BLaER1 (cell line): ENCODE measurements around the gene PPP1R14B.

Source experiments
- H3K27ac ChIP-seq: shearing (Covaris generic); formaldehyde crosslinking; 2 replicates; pipeline ENCODE4 v1.8.1; 2022
- H3K27me3 ChIP-seq: shearing (Covaris generic); formaldehyde crosslinking; 2 replicates; pipeline ENCODE4 v1.8.1; 2022
- H3K36me3 ChIP-seq: shearing (Covaris generic); formaldehyde crosslinking; 2 replicates; pipeline ENCODE4 v1.8.1; 2022
- H3K4me1 ChIP-seq: shearing (Covaris generic); formaldehyde crosslinking; 2 replicates; pipeline ENCODE4 v1.8.1; 2022
- H3K4me2 ChIP-seq: shearing (Covaris generic); formaldehyde crosslinking; 2 replicates; pipeline ENCODE4 v1.8.1; 2022
- H3K4me3 ChIP-seq: shearing (Covaris generic); formaldehyde crosslinking; 2 replicates; pipeline ENCODE4 v1.8.1; 2022
- H3K9ac ChIP-seq: shearing (Covaris generic); formaldehyde crosslinking; 2 replicates; pipeline ENCODE4 v1.8.1; 2022
- H3K9me3 ChIP-seq: shearing (Covaris generic); formaldehyde crosslinking; 2 replicates; pipeline ENCODE4 v1.8.1; 2022
- H4K20me1 ChIP-seq: shearing (Covaris generic); formaldehyde crosslinking; 2 replicates; pipeline ENCODE4 v1.8.1; 2022
- Cebpa-rat ChIP-seq: shearing (Covaris generic); IDR thresholded peaks from 2 replicates; pipeline ENCODE4 v1.8.1; 2022

The PPP1R14B gene

DNA sequence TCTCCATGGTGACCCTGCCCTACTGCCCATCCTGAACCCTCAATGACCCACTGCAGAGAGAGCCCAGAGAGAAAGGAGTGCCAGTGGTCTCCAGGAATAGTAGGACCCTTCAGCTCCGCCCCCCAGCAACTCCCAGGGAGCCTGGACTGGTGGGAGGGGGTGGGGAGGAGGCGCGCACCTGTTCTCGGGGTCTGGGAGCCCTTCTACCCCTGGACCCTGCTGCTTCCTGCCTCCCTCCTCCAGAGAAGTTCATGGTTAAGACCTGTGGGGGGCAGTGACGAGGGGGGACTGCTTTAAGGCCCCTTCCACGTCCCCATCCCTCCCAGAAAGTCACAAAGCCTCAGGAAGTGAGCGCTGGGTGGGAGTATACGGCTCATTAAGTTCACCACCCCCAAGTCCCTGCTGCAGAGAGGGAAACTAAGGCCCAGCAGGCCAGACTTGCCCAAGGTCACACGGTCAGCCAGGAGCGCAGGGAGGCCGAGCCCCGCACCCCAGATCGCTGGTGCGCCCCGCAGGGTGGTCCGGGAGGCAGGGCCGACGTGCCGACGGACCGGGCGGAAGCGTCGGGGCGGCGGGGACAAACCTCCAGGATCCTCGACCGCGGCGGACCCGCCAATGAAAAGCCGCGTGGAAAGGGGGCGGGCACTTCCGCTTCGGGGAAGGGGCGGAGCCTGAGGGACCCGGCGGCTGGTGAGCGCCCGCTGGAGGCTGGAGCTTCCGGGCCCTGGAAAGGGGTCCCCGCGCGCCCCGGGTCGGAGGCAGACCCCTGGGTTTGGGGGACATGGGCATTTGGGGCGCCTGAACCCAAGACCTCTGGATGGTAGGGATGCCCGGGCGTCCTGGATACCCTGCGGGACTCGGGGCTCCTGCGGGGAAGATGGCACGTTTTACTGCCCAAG lies 20.9 kb downstream of the PPP1R14B start, which contains the start of the genes NUDT22 and TRPT1:
TSS of gene NUDT22 (plus strand) at position 667 of the 899 bp plus-strand sequence. CDS start 379 bp downstream, outside the sequence.
TSS of gene TRPT1 (minus strand) at position 579 of the 899 bp plus-strand sequence. CDS start at position 253, 326 bp downstream.
- Histone ChIP-seq H3K9me3 (no peaks in the 10 kb centered on the region), H3K27ac (peak within 1 kb of the TSS; percentile 95), H4K20me1 (peaks cover 32% of the 10 kb centered on the region), H3K4me3 (peak within 1 kb of the TSS; percentile 79), H3K4me1 (peaks cover 67% of the 10 kb centered on the region), H3K36me3 (peaks cover 42% of the 10 kb centered on the region), H3K27me3 (no peaks in the 10 kb centered on the region), H3K9ac (peak within 1 kb of the TSS; percentile 89), H3K4me2 (peak within 1 kb of the TSS; percentile 99)
- TF ChIP-seq Cebpa-rat, result no peak

DNA sequence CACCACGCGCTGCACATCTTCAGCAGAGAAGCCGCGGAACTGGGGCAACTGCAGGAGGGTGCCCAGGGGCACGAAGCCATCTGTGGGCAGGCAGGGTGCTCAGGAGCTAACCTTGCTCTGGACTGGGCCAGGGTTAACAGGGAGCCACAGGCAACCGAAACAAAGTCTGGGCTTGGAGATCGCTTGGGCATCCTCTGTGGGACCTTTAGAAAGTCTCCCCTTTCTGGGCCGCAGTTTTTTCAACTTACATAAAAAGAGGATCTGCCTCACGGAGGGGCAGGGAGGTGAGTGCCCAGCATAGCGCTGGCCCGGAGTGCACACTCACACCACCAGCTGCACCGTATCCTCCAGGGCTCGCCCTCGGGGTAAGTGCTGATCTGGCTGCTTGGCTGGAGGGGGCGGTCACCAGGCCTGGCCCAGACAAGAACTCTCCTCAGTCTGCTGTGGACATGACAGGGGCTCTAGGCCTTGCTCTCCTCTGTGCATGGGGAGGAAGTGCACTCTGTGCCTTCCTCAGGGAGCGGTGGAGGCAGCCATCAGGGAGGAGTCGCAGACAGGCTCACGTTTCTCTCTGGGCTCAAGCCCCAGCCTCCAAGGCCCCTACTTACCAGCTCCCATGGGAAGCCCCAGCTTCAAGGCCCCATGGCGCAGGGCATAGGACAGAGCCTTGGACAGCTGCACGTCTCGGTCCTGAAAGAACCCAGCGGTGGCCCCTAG lies 21.7 kb downstream of the PPP1R14B start:
- Histone ChIP-seq H3K36me3 (peaks cover 50% of the 10 kb centered on the region), H3K9me3 (no peaks in the 10 kb centered on the region), H3K4me1 (peaks cover 66% of the 10 kb centered on the region), H3K9ac (peak overlapping the region; percentile 89), H3K27ac (peak overlapping the region; percentile 95), H3K27me3 (no peaks in the 10 kb centered on the region), H4K20me1 (peaks cover 40% of the 10 kb centered on the region), H3K4me3 (peak overlapping the region; percentile 79), H3K4me2 (peak overlapping the region; percentile 99)
- no peak for TF ChIP-seq Cebpa-rat

DNA sequence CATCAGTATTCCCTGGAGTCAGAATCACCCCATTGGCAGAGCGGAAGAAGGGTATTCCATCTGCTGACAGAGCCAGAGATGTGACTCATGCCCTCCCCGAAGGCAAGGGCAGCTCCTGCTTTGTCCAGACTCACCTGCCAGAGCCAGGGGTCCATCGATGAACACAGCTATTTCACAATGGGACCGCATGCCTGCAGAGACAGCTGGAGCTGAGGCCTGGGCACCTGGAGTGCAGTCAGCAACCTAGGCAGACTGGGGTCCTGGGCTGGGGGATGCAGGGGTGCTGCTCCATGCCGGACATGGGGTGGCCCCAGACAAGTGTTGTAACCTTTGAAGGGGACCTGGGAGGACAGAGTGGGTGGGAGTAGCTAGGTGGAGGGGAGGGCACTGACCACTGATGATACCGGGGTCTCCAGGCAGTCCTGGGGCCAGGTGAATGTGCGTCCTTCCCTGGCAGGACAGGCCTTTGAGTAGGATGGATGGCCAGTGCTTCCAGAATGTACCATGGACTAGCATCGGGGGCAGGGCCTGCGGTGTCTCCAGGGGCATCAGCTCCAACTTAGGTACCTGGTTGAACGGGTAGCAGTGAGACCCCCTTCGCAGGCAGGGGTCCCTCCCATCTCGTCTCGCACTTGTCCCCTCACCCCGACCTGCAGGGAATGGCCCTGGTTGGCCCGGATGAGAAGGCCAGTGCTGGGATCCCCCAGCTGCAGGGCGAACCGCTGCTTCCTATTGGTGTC lies 22.4 kb downstream of the PPP1R14B start:
- H3K4me3 ChIP-seq, result peak overlapping the region; percentile 79; the same call in 1 of the 2 replicates
- peak overlapping the region; percentile 99 for H3K4me2 ChIP-seq
- H3K4me1 ChIP-seq, result peaks cover 62% of the 10 kb centered on the region
- H3K9ac ChIP-seq, result peak overlapping the region; percentile 89
- peak overlapping the region; percentile 95 for H3K27ac ChIP-seq
- TF ChIP-seq Cebpa-rat, result no peak
- H3K36me3 ChIP-seq, result peaks cover 57% of the 10 kb centered on the region
- H3K9me3 ChIP-seq, result no peaks in the 10 kb centered on the region
- no peaks in the 10 kb centered on the region for H3K27me3 ChIP-seq
- peaks cover 48% of the 10 kb centered on the region for H4K20me1 ChIP-seq

DNA sequence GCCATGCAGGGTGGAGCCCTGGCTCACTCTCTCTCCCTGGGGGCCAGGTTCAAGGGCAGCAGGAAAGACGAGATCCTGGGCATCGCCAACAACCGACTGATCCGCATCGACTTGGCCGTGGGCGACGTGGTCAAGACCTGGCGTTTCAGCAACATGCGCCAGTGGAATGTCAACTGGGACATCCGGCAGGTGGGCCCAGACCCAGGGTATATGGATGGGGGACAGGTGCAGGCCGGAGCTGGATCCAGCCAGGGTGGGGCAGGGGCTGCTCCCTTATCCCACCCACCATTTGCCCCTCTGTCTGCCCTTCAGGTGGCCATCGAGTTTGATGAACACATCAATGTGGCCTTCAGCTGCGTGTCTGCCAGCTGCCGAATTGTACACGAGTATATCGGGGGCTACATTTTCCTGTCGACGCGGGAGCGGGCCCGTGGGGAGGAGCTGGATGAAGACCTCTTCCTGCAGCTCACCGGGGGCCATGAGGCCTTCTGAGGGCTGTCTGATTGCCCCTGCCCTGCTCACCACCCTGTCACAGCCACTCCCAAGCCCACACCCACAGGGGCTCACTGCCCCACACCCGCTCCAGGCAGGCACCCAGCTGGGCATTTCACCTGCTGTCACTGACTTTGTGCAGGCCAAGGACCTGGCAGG lies 23.6 kb downstream of the PPP1R14B start:
- 0 out of 2 replicates have a peak overlapping the region, but pooled peaks have one; percentile 30 for H3K9ac ChIP-seq
- H3K27me3 ChIP-seq, result no peaks in the 10 kb centered on the region
- no peak overlapping the region for H3K4me3 ChIP-seq
- 0 out of 2 replicates have a peak overlapping the region, but pooled peaks have one; percentile 5 for H3K27ac ChIP-seq
- no peak for TF ChIP-seq Cebpa-rat
- H4K20me1 ChIP-seq, result peaks cover 59% of the 10 kb centered on the region
- peaks cover 62% of the 10 kb centered on the region for H3K4me1 ChIP-seq
- no peak overlapping the region for H3K4me2 ChIP-seq
- no peaks in the 10 kb centered on the region for H3K9me3 ChIP-seq
- peaks cover 69% of the 10 kb centered on the region for H3K36me3 ChIP-seq

DNA sequence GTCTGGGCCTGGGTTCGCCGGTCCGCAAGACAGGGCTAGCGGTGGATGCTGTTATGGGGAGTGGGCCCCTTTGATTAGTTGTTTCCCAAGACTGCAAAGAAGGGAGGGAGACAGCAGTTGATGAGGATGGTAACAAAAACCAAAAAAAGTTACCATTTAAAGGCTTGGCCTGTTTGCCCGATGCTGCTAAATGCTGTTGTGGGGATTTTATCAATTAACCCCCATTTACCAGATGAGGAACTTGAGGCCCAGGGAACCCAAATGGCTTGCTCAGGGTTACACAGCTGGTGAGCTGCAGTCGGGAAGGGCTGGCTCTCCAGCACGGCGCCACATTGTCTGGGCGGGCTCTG lies 24.1 kb downstream of the PPP1R14B start:
- Histone ChIP-seq H3K36me3 (peaks cover 74% of the 10 kb centered on the region), H4K20me1 (peaks cover 63% of the 10 kb centered on the region), H3K27ac (no peak overlapping the region), H3K4me1 (peaks cover 62% of the 10 kb centered on the region), H3K4me3 (no peak overlapping the region), H3K9ac (no peak overlapping the region), H3K4me2 (no peak overlapping the region), H3K27me3 (no peaks in the 10 kb centered on the region), H3K9me3 (no peaks in the 10 kb centered on the region)
- TF ChIP-seq Cebpa-rat, result no peak

DNA sequence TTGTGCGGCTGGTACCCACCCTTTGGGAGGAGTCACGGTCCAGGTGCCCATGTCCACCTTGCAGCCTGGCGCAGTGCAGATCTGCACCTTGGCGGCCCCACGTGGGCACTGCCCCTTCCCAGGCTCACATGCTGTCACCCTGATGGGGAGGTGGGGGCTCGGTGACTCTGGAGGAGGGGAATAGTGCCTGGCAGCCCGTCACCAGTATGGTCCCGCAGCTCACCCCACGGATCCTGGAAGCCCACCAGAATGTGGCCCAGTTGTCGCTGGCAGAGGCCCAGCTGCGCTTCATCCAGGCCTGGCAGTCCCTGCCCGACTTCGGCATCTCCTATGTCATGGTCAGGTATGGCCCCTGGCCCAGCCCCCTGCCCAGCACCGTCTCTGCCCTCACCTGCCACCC lies 25.9 kb downstream of the PPP1R14B start:
- no peak overlapping the region for H3K27ac ChIP-seq
- no peak overlapping the region for H3K9ac ChIP-seq
- no peak overlapping the region for H3K4me2 ChIP-seq
- no peaks in the 10 kb centered on the region for H3K9me3 ChIP-seq
- peaks cover 84% of the 10 kb centered on the region for H3K36me3 ChIP-seq
- no peak for TF ChIP-seq Cebpa-rat
- peaks cover 70% of the 10 kb centered on the region for H3K4me1 ChIP-seq
- no peak overlapping the region for H3K4me3 ChIP-seq
- H3K27me3 ChIP-seq, result no peaks in the 10 kb centered on the region
- peaks cover 72% of the 10 kb centered on the region for H4K20me1 ChIP-seq

DNA sequence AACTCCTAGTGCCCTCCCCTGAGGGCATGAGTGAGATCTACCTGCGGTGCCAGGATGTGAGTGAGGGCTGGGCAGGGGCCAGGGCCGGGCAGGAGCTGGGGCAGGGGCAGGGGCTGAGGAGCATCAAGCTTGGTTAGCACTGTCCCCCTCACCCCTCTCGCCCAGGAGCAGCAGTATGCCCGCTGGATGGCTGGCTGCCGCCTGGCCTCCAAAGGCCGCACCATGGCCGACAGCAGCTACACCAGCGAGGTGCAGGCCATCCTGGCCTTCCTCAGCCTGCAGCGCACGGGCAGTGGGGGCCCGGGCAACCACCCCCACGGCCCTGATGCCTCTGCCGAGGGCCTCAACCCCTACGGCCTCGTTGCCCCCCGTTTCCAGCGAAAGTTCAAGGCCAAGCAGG lies 26.5 kb downstream of the PPP1R14B start:
- Histone ChIP-seq H3K4me1 (peaks cover 71% of the 10 kb centered on the region), H3K27me3 (no peaks in the 10 kb centered on the region), H3K4me2 (no peak overlapping the region), H3K9ac (no peak overlapping the region), H3K4me3 (no peak overlapping the region), H3K36me3 (peaks cover 84% of the 10 kb centered on the region), H3K9me3 (no peaks in the 10 kb centered on the region), H4K20me1 (peaks cover 70% of the 10 kb centered on the region), H3K27ac (no peak overlapping the region)
- no peak for TF ChIP-seq Cebpa-rat

DNA sequence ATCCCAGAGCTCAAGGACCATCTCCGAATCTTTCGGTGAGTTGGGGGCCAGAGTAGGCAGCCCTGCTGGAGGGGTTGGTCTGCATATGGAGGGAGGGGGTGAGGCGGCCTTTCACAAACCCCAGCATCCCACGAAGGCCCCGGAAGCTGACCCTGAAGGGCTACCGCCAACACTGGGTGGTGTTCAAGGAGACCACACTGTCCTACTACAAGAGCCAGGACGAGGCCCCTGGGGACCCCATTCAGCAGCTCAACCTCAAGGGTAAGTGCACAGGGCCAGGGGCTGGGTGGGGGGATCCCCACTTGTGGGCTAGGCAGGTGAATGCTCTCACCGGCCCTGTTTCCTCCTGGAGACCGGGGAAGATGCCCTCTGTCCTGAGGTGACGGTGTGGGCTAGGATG lies 27.0 kb downstream of the PPP1R14B start:
- Histone ChIP-seq H3K4me3 (no peak overlapping the region), H3K36me3 (peaks cover 85% of the 10 kb centered on the region), H3K9ac (no peak overlapping the region), H3K4me2 (no peak overlapping the region), H3K9me3 (no peaks in the 10 kb centered on the region), H3K27ac (peak overlapping the region; percentile 18; the same call in 1 of the 2 replicates), H3K27me3 (no peaks in the 10 kb centered on the region), H4K20me1 (peaks cover 65% of the 10 kb centered on the region), H3K4me1 (peaks cover 71% of the 10 kb centered on the region)
- no peak for TF ChIP-seq Cebpa-rat

DNA sequence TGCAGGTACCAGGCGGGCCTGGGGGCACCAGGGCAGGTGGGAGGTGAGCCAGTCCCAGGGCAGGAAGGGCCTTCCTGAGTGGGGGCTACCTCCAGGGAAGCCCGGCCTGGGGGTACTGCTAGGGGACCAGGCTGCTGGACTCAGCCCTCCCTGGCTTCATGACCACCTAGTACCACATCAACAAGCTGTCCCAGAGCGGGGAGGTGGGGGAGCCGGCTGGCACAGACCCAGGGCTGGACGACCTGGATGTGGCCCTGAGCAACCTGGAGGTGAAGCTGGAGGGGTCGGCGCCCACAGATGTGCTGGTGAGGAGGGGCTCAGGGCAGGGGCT lies 27.4 kb downstream of the PPP1R14B start:
- no peak overlapping the region for H3K4me2 ChIP-seq
- TF ChIP-seq Cebpa-rat, result no peak
- H3K36me3 ChIP-seq, result peaks cover 84% of the 10 kb centered on the region

More for the DNA sequence above, 27.4 kb downstream of the PPP1R14B start:
- Histone ChIP-seq H4K20me1 (peaks cover 60% of the 10 kb centered on the region), H3K27me3 (no peaks in the 10 kb centered on the region), H3K27ac (peak overlapping the region; percentile 35; the same call in 1 of the 2 replicates), H3K4me1 (peaks cover 71% of the 10 kb centered on the region), H3K9me3 (no peaks in the 10 kb centered on the region), H3K4me3 (no peak overlapping the region), H3K9ac (peak overlapping the region; percentile 29; the same call in 1 of the 2 replicates)
